Activated CD4-positive, alpha-beta T cell treated with anti-CD3 and anti-CD28 coated beads, Interleukin-10, Interleukin-2, amounts not matched to agents 100 ng/mL and 50 ng/mL, durations not matched to agents 16 hours and 8 hours (primary cell): ENCODE measurements around the gene ST6GALNAC4.
A peak's percentile ranks its signal among the peaks of the same experiment; 100 is the strongest.

ENCODE experiments used
- DNase-seq: peaks from one replicate; pipeline ENCODE4 v3.0.0-alpha.2; 2020

The ST6GALNAC4 gene

GRCh38 chr9:127910613-127911205 lies 6.1 kb downstream of the ST6GALNAC4 start:
- no peak for DNase-seq

- no peak for DNase-seq
Observed at GRCh38 chr9:127909839-127910273, 7.0 kb downstream of the ST6GALNAC4 start.

DNA sequence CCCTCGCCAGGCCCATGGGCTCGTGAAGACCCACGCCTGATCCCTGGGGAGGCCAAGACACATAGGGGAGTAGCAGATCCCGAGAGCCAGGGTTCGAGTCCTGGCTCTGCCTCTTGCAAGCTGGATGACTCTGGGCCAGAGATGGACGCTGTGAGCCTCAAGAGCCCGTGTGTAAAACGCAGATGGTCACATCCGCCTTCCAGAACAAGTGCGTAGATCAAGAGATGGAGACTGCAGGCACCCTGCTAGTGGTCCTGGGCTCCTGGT lies 8.2 kb downstream of the ST6GALNAC4 start:
- no peak for DNase-seq

- DNase-seq = no peak
Observed at GRCh38 chr9:127907867-127908659, 8.8 kb downstream of the ST6GALNAC4 start.

DNA sequence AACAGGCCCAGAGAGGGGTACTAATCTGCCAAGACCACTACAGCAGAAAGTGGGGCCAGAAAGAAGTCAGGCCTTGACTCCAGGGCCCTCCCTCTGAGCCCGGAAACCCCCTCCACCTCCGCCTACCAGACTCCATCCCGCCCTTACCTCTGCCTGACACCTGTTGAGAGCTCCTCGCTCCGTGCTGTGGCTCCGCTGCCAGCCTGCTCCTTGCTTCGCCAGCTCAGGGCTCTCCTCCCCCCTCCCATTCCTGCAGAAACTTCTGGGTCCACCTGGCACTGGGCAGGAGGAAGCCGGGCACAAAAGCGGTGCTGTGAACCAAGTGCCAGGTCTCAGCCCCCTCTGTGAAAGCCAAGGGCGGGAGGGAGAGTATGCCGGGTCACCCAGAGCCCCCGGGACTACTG lies 11.1 kb downstream of the ST6GALNAC4 start:
- peak; percentile 70 for DNase-seq

DNA sequence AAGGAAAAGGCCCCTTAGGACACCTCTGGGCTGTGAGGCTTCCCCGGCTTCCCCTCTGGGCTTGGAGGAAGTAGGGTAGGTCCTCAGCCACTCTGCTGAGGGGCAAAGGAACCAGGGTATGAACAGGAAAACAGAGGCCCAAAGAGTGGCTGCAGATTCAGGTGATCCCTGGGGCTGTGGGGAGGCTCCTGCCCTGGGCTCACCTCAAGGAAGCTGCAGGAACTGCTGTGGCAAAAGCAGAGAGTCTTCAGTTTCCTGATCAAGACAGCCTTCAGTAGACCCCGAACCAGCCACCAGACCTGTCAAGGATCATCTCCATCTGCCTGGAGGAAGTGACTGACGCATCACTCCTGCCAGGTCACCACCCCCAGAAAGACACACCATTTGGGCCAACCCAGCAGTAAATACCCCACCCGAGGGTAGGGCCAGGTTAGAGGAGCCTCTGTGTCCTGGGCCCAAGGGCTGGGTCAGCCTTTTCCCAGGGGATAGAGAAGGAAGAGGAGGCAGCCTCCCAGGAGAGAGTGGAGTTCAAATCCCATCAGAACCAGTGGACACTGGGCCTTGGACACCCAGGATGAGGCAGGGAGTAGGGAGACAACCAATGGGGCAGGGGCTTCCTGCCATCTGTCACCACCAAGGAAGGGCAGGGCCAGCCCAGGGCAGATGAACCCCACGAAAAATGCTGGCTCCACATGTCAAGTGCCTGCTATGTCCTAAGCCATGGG lies 11.7 kb downstream of the ST6GALNAC4 start:
- peak; percentile 80 for DNase-seq

DNA sequence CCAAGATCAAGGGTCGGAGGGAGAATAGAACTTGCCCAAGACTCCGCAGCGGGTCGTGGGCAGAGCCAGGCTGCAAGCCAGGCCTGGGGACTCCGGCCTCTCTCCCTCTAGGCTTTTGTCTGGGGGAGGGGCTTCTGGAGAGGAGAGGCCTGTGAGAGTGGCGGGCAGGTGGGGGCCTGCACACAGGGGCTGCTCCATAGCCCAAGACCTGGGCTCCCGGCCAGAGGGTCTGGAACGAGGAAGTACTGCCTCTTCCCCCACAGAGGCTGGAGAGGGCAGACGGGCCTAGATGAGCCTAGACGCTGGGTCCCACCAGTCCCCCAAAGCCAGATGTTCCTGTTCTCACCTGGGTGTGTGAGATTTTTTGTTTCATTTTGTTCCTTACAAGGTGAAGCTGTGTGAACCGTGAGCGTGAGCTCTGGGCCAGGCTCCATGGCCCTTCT lies 12.3 kb downstream of the ST6GALNAC4 start:
- DNase-seq = no peak

DNA sequence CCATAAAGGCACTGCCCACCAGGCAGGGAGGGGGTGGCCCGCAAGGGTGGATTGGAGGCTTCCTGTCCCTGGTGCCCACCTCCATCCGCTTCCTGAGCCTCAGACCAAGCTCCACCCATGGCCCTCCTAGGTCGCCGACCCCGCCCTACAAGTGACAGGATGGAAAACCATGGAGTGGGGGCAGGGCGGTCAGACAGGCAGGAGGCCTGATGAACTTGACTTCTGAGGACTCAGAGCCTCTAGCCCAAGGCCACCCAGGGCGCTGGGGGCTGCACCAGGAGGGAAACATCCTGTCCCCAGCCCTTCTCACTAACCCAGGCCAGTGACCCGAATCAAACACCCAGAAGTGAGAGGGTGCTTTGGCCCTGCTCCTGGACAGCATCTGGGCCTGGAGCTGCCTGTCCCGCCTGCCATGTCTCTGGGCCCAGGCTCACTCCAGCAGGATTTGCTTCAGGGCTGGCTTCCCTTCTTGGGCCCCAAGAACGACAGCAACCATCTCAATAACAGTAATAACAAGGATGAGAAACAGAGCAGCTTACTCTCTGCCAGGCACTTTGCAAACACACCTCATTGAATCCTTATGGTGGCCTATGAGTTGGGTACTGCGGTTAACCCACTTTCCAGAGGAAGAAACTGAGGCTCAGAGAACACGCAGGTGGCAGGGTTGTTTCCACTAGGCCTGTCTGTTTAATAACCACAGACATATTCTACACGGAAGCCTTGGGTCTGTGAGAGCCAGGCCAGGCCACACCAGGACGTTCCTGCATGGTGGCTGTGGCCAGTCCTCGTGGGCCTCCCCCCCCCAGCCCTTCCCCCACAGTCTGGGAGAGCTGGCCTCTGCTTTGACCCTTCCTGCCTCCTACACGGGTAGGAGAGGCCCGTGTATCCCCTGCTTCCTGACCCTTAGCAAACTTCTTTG lies 13.0 kb downstream of the ST6GALNAC4 start:
- DNase-seq = peak; percentile 93

DNA sequence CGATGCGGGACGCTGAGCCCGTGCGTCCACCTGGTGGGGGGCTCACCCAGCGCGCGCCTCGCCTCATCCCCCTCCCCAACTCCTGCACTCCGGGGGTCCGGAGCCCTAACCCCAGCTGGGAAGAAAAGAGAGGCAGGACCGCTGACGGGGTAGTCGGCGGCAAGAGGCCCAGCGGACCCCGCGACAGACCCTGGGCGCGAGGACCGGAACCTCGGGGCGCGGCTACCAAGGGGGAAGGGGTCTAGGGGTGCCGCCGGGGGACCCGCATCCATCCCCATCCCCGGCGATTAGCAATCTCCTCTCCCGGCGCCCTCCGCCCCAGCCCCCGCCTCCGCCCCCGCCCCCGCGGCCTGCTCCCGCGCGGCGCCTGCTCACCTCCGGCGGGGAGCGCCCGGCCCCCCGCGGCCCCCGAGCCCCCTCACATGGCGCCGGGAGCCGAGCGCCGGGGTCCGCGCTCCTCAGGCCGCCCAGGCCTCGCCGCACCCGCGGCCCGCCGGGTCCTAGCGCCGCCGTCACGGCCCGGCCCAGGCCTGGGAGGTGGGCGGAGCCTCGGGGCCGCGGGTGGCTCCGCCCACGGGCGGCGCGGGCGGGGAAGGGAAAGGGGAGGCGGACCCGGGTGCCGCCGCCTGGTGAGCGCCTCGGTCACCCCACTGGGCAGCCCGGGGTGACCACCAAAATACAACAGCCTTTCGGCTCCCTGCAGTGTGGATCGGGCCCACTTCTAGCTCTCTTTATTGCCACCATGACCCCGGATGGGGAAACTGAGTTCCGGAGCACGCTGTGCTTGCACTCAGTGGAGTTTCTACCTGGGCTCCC lies 17.5 kb downstream of the ST6GALNAC4 start, which contains the start of gene ST6GALNAC6:
ST6GALNAC6 (minus strand) TSS at position 476 of the 816 bp plus-strand sequence. CDS start 1,622 bp downstream, outside the sequence.
- DNase-seq = peak; percentile 84

GRCh38 chr9:127898433-127899127 lies 18.3 kb downstream of the ST6GALNAC4 start:
- no peak for DNase-seq

GRCh38 chr9:127897193-127897692 lies 19.6 kb downstream of the ST6GALNAC4 start:
- DNase-seq = peak; percentile 31

- no peak for DNase-seq
Observed at GRCh38 chr9:127896395-127897192, 20.2 kb downstream of the ST6GALNAC4 start.

DNA sequence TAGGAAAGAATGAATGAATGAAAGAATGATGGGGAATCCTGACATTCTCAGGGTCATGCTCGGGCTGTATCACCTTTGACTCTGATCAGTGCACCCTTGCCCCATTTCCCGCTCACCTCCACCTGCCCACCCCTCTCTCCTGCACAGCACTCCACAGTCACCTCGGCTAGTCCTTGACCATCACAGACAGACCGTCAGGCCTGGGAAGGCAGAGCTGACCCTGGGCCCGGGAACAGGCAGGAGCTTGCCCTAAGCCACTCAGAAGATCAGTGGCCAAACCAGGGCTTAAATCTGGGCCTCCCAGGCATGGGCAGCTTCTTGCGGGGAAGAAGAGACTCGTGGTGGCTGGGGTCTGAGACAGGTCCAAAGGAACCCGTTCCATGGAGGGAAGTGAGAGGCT lies 21.0 kb downstream of the ST6GALNAC4 start:
- no peak for DNase-seq

- DNase-seq = no peak
Observed at GRCh38 chr9:127893392-127893791, 23.4 kb downstream of the ST6GALNAC4 start.

- no peak for DNase-seq
Observed at GRCh38 chr9:127892831-127893230, 24.0 kb downstream of the ST6GALNAC4 start.

- no peak for DNase-seq
Observed at GRCh38 chr9:127890053-127890452, 26.8 kb downstream of the ST6GALNAC4 start.

GRCh38 chr9:127887792-127888191 lies 29.0 kb downstream of the ST6GALNAC4 start:
- DNase-seq = no peak

- DNase-seq = no peak
Observed at GRCh38 chr9:127886401-127886972, 30.4 kb downstream of the ST6GALNAC4 start.

DNA sequence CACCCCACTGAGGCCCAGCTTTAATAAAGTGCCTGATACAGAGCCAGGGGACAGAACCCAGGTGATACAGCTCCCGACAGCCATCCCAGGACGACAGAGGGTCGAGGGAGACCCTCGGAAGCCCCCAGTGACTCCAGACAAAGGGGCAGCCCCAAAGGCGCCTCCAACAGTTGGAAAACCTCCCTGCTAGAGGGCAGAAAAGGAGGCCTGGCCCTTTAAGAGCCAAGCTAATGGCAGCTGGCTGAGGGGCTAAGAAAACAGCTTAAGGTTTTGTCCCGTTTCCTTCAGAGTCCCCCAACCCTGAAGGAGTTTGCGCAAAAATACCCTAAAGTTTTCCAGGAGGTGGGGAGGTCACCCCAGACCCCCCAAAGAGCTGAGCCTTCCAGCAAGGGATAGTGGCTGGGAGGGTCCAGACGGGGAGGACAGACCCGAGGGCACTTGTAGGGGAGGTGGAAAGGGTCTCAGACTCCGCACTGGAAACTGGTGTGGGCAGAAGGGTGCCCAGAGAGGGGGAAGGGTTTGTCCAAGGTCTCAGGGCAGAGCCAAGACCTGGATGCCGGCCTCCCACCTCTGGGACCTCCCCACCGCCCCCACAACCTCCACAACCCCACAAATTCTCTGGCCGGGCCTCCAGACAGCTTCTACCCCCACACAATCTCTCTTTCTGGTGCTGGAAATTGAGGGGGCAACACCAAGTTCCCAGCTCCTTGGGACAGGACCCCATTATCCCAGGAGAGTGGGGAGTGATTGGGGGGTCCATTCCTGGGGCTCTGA lies 31.1 kb downstream of the ST6GALNAC4 start:
- no peak for DNase-seq
